WTC11 (cell line): Measurements from ENCODE around the gene CAMK2G. TPM values are rescaled to one million over a fixed set of nuclear protein-coding genes. Genes with fewer than 3 reads are reported as not detected.
A peak's percentile ranks its signal among the peaks of the same experiment; 100 is the strongest.

Experiments
- ATAC-seq: fragments of 200-7000 bp; cut with Tn5 transposase; 2 replicates; pipeline ENCODE4 v1.10.0; 2021; ENCODE audit warnings: mild to moderate bottlenecking, moderate library complexity
- CTCF ChIA-PET: fragments of 300-600 bp; sonication (Branson Sonifier 250); formaldehyde crosslinking; loops from one replicate; lab custom pipeline; 2021; ENCODE audit warnings: antibody characterized with exemption; lab: Charles Lee
- POLR2A ChIA-PET: fragments of 350-600 bp; sonication (Branson Sonifier 250); formaldehyde crosslinking; loops from one replicate; lab custom pipeline; 2021; ENCODE audit warnings: antibody characterized with exemption; lab: Charles Lee
- DNase-seq: peaks from one replicate; pipeline ENCODE4 v3.0.0; 2021; ENCODE audit warnings: low spot score
- H3K27ac Mint-ChIP-seq: 2 replicates; pipeline ENCODE4 v1.8.0; 2021; ENCODE audit warnings: mixed read lengths
- H3K27me3 Mint-ChIP-seq: 2 replicates; pipeline ENCODE4 v1.8.0; 2021; ENCODE audit warnings: low read depth, mild to moderate bottlenecking, moderate library complexity, mixed read lengths
- H3K36me3 Mint-ChIP-seq: 2 replicates; pipeline ENCODE4 v1.8.0; 2021; ENCODE audit warnings: mixed read lengths
- H3K4me1 Mint-ChIP-seq: 2 replicates; pipeline ENCODE4 v1.8.0; 2022; ENCODE audit warnings: mixed read lengths
- H3K4me3 Mint-ChIP-seq: 2 replicates; pipeline ENCODE4 v1.8.0; 2021; ENCODE audit warnings: mild to moderate bottlenecking, moderate library complexity, mixed read lengths
- H3K9me3 Mint-ChIP-seq: 2 replicates; pipeline ENCODE4 v1.8.0; 2021; ENCODE audit warnings: mixed read lengths
- GABPB1 ChIP-seq: sonication (generic); formaldehyde crosslinking; IDR thresholded peaks from 2 replicates; pipeline ENCODE4 v1.8.1; 2023; ENCODE audit warnings: mild to moderate bottlenecking, missing genetic modification reagents
- MAX ChIP-seq: sonication (generic); formaldehyde crosslinking; IDR thresholded peaks from 2 replicates; pipeline ENCODE4 v1.8.0; 2022; ENCODE audit warnings: mild to moderate bottlenecking, missing genetic modification reagents
- NFYB ChIP-seq: sonication (generic); formaldehyde crosslinking; conservative IDR thresholded peaks from 2 replicates; pipeline ENCODE4 v1.8.0; 2022; ENCODE audit warnings: low read depth, missing genetic modification reagents
- PRDM15 ChIP-seq: sonication (generic); formaldehyde crosslinking; IDR thresholded peaks from 2 replicates; pipeline ENCODE4 v1.8.0; 2022; ENCODE audit warnings: missing genetic modification reagents
- ZBTB21 ChIP-seq: sonication (generic); formaldehyde crosslinking; IDR thresholded peaks from 2 replicates; pipeline ENCODE4 v1.8.1; 2023; ENCODE audit warnings: mild to moderate bottlenecking, missing genetic modification reagents, borderline replicate concordance
- ZNF121 ChIP-seq: sonication (generic); formaldehyde crosslinking; IDR thresholded peaks from 2 replicates; pipeline ENCODE4 v1.8.0; 2023; ENCODE audit warnings: missing genetic modification reagents
- ZNF219 ChIP-seq: sonication (generic); formaldehyde crosslinking; IDR thresholded peaks from 2 replicates; pipeline ENCODE4 v1.8.0; 2023; ENCODE audit warnings: missing genetic modification reagents, mild to moderate bottlenecking, borderline replicate concordance
- ZNF281 ChIP-seq: sonication (generic); formaldehyde crosslinking; IDR thresholded peaks from 2 replicates; pipeline ENCODE4 v1.8.0; 2023; ENCODE audit warnings: mild to moderate bottlenecking, missing genetic modification reagents
- ZNF423 ChIP-seq: fragments of 250-450 bp; sonication (Bioruptor Pico); IDR thresholded peaks from 2 replicates; pipeline ENCODE4 v2.1.2; 2022; ENCODE audit warnings: mild to moderate bottlenecking, moderate library complexity
- total RNA-seq: library from RNA; stranded (reverse); gene quantifications from 3 replicates; pipeline ENCODE4 v1.2.3, GENCODE V29; 2021
- TF ChIP-seq, protein P1 (sequence below): fragments of 200-600 bp; IDR thresholded peaks from 2 replicates; pipeline ENCODE4 v1.8.0; 2022; ENCODE audit warnings: antibody characterized with exemption
- TF ChIP-seq, protein P2 (sequence below): sonication (generic); formaldehyde crosslinking; IDR thresholded peaks from 2 replicates; pipeline ENCODE4 v1.8.1; 2022; ENCODE audit warnings: mild to moderate bottlenecking, moderate library complexity, missing genetic modification reagents
- TF ChIP-seq, protein P3 (sequence below): sonication (generic); formaldehyde crosslinking; IDR thresholded peaks from 2 replicates; pipeline ENCODE4 v1.8.1; 2022; ENCODE audit warnings: mild to moderate bottlenecking, missing genetic modification reagents, moderate library complexity, borderline replicate concordance

The CAMK2G gene
- total RNA-seq, 1 experiment from 2014 or later = 34.9 TPM

DNA sequence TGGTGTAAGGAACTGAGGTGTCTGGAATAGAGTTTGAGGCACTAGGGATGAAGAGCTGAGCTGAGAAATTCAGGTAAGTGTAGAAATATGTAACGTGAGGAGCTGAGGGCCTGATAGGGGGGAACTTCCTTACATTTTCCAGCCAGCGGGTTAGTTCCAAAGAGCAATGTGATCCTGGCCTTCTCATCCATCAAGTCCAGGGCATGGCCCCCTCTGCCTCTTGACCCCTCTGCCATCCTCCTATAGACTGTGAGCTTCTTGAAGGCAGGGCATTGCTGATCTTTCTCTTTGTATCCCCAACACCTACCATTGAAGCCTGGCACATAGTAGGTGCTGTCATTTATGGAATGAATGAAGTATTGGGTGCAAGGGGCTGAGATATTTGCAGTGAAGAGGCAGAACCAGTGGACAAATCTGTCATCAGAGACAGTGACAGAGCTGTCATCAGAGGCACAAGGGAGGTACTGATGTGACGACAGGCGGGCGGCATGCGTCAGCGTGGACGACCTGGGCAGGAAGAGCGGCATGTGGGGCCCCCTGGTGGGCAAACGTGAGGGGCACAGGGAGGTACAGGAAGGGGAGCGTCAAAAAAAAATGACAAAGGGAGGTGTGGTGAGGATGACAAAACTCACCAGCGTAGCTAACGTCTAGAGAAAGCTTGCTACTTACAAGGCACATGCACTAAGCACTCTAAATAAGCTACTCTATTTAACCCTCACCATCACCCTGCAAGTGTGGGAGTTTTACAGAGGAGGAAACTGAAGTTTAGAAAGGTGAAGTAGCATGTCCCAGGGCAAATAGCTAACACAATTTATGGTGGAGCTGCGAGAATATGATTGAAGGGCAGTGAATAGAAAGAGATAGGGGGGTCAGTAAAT lies 5.2 kb upstream of the CAMK2G start:
- H3K4me3 Mint-ChIP-seq = no peak overlapping the region

DNA sequence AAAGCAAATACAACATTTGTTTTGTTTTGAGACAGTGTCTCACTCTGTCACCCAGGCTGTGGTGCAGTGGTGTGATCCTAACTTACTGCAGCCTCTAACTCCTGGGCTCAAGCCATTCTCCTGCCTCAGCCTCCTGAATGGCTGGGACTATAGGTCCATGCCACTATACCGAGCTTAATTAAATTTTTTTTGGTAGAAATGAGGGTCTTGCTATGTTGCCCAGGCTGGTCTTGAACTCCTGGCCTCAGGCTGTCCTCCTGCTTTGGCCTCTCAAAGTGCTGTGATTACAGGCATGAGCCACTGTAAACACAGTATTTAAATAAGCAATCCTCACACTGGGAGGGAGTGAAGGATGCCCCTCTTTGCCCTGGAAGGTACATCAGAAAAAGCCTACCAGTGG lies 4.0 kb upstream of the CAMK2G start:
- ATAC-seq = no peak
- H3K4me1 Mint-ChIP-seq = peaks cover 23% of the 10 kb centered on the region
- CTCF ChIA-PET = interaction anchor here (0.9 to 3.4 kb wide), 17 partner anchors 8 to 203 kb away, joined by 3 to 75 read pairs (median 17); a partner anchor contains a TSS
- no peaks in the 10 kb centered on the region for H3K36me3 Mint-ChIP-seq
- no peak for DNase-seq
- no peak overlapping the region for H3K27ac Mint-ChIP-seq
- H3K27me3 Mint-ChIP-seq = no peaks in the 10 kb centered on the region; the same call in 1 of the 2 replicates
- no peak overlapping the region for H3K4me3 Mint-ChIP-seq
- TF ChIP-seq ZNF121 (CRISPR knock-in tag) (0 out of 2 replicates have a peak, but pooled peaks have one; percentile 25), GABPB1 (no peak)
- TF ChIP-seq, all 79 proteins: peak for 1
- POLR2A ChIA-PET = interaction anchor here (0.6 kb wide), 1 partner anchor 33 kb away, joined by 6 read pairs; no protein-coding TSS in a partner anchor
- no peaks in the 10 kb centered on the region for H3K9me3 Mint-ChIP-seq

More for the DNA sequence above, 5.2 kb upstream of the CAMK2G start:
- CTCF ChIA-PET = interaction anchor here (0.6 to 3.4 kb wide), 64 partner anchors 10 to 333 kb away, joined by 3 to 75 read pairs (median 5); partner anchors contain the start of genes ADK, AP3M1, PLAU and VCL
- Mint-ChIP-seq H3K9me3 (no peaks in the 10 kb centered on the region), H3K27me3 (no peaks in the 10 kb centered on the region; the same call in 1 of the 2 replicates), H3K36me3 (no peaks in the 10 kb centered on the region), H3K27ac (0 out of 2 replicates have a peak overlapping the region, but pooled peaks have one; percentile 35), H3K4me1 (peaks cover 23% of the 10 kb centered on the region)
- TF ChIP-seq, protein P1, sequence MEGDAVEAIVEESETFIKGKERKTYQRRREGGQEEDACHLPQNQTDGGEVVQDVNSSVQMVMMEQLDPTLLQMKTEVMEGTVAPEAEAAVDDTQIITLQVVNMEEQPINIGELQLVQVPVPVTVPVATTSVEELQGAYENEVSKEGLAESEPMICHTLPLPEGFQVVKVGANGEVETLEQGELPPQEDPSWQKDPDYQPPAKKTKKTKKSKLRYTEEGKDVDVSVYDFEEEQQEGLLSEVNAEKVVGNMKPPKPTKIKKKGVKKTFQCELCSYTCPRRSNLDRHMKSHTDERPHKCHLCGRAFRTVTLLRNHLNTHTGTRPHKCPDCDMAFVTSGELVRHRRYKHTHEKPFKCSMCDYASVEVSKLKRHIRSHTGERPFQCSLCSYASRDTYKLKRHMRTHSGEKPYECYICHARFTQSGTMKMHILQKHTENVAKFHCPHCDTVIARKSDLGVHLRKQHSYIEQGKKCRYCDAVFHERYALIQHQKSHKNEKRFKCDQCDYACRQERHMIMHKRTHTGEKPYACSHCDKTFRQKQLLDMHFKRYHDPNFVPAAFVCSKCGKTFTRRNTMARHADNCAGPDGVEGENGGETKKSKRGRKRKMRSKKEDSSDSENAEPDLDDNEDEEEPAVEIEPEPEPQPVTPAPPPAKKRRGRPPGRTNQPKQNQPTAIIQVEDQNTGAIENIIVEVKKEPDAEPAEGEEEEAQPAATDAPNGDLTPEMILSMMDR = peak; percentile 77
- TF ChIP-seq, protein P2, sequence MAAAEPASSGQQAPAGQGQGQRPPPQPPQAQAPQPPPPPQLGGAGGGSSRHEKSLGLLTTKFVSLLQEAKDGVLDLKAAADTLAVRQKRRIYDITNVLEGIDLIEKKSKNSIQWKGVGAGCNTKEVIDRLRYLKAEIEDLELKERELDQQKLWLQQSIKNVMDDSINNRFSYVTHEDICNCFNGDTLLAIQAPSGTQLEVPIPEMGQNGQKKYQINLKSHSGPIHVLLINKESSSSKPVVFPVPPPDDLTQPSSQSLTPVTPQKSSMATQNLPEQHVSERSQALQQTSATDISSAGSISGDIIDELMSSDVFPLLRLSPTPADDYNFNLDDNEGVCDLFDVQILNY (CRISPR knock-in tag) = no peak
- peak; percentile 54; the same call in 1 of the 2 replicates for TF ChIP-seq MAX (CRISPR knock-in tag)
- peak; percentile 81 for DNase-seq
- ATAC-seq = peak; percentile 82
- POLR2A ChIA-PET = no interaction called here

DNA sequence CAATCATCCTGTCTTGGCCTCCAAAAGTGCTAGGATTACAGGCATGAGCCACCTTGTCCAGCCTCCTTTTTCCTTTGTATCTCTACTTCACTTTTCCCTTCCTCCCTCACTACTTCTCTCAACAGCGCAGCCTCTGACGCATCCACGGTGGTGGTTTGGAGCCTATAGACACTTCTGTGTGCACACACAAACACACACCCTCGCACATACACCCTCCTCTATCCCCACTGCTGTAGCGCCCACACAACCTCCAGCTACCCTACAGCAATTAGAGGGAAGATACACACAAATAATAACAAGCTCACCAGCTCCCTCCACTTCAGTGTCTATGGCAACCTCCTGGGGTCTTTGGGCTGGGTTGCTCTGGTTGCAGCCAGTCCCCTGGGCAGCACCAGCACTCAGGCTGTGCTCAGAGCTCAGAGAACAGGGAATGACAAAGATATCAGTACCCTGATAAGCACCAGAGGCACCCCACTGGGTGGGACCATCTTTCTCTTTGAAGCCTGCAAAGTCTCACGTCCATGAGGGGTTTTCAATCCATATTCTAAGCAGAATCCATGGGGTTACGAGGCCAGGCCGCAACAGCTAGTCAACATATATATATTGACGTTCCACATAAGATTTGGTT lies 3.3 kb upstream of the CAMK2G start:
- DNase-seq (no peak), ATAC-seq (no peak)
- ChIA-PET CTCF (interaction anchor here (0.9 to 3.4 kb wide), 7 partner anchors 8 to 204 kb away, joined by 3 to 37 read pairs (median 4); no protein-coding TSS in a partner anchor), POLR2A (interaction anchor here (0.5 kb wide), 1 partner anchor 435 kb away, joined by 5 read pairs; no protein-coding TSS in a partner anchor)
- no peaks in the 10 kb centered on the region for H3K9me3 Mint-ChIP-seq
- peaks cover 29% of the 10 kb centered on the region for H3K4me1 Mint-ChIP-seq
- no peaks in the 10 kb centered on the region; the same call in 1 of the 2 replicates for H3K27me3 Mint-ChIP-seq
- H3K36me3 Mint-ChIP-seq = peaks cover 5% of the 10 kb centered on the region; the same call in 1 of the 2 replicates
- H3K4me3 Mint-ChIP-seq = no peak overlapping the region
- H3K27ac Mint-ChIP-seq = no peak overlapping the region; the same call in 1 of the 2 replicates
- no peak for TF ChIP-seq PRDM15 (CRISPR knock-in tag)
- no peak for TF ChIP-seq ZNF423
- no peak for TF ChIP-seq ZBTB21 (CRISPR knock-in tag)
- TF ChIP-seq NFYB (CRISPR knock-in tag) = no peak
- TF ChIP-seq, protein P2 (CRISPR knock-in tag) = no peak
- TF ChIP-seq, protein P3, sequence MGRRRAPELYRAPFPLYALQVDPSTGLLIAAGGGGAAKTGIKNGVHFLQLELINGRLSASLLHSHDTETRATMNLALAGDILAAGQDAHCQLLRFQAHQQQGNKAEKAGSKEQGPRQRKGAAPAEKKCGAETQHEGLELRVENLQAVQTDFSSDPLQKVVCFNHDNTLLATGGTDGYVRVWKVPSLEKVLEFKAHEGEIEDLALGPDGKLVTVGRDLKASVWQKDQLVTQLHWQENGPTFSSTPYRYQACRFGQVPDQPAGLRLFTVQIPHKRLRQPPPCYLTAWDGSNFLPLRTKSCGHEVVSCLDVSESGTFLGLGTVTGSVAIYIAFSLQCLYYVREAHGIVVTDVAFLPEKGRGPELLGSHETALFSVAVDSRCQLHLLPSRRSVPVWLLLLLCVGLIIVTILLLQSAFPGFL (CRISPR knock-in tag) = no peak
- TF ChIP-seq ZNF281 = no peak
- TF ChIP-seq ZNF219 = no peak
